Measurements from ENCODE around the gene CCT6B. TPM values are rescaled to one million over a fixed set of nuclear protein-coding genes. Genes with fewer than 3 reads are reported as not detected.

CCT6B gene
- total and polyA plus RNA-seq, 2 of the 13 experiments (the other 11 are each of a cell fraction or from before 2014, with no cell fraction given): 0.41 to 1.4 TPM

GRCh38 chr17:34958438-34958837 lies 2.8 kb downstream of the CCT6B start:
- DNase-seq (ENCODE audit: low spot score): no peak
- H3K27ac ChIP-seq (ENCODE audit: extremely low read length, insufficient read depth, low read length): no peak overlapping the region
- ChIA-PET POLR2A (no interaction called here), CTCF (ENCODE audit: low intra/inter-chr PET ratio, low total read pairs) (no interaction called here)
- FAIRE-seq: no peak
- no peak overlapping the region for H3K4me3 ChIP-seq (replicated peaks in 1 of 3; ENCODE audit: insufficient read depth in 1 of 3, low read depth in 2 of 3, low read length in 3 of 3)
- no peaks in the 10 kb centered on the region; a peak in 1 of 5 replicates for H3K27me3 ChIP-seq (ENCODE audit: control insufficient read depth in 1 of 2, insufficient read depth in 2 of 2, low read length in 2 of 2)
- no peaks in the 10 kb centered on the region for H4K20me1 ChIP-seq (ENCODE audit: insufficient read depth, low read length)
- no peak overlapping the region for H2AFZ ChIP-seq (ENCODE audit: low read length)
- H3K9ac ChIP-seq (ENCODE audit: insufficient read depth, low read depth, low read length): no peak overlapping the region
- no peak overlapping the region for H3K4me2 ChIP-seq (ENCODE audit: low read depth, low read length)
- 76% methylated on average over 1 of the region's 1 CpG for WGBS (ENCODE audit: low lambda C conversion rate)
- BruUV-seq (replicated peaks): no TSS peak
- peaks cover 18% of the 10 kb centered on the region for H3K4me1 ChIP-seq (ENCODE audit: insufficient read depth, low read length)
- no peaks in the 10 kb centered on the region for H3K36me3 ChIP-seq (replicated peaks in 1 of 2; ENCODE audit: control insufficient read depth in 1 of 2, insufficient read depth in 2 of 2, low read length in 2 of 2)
- H3K79me2 ChIP-seq (ENCODE audit: insufficient read depth, low read length): peaks cover 21% of the 10 kb centered on the region
- intact Hi-C loops (cut with micrococcal nuclease; ENCODE audit: unreplicated experiment): no loop called here
- in situ Hi-C loops (cut with HindIII; ENCODE audit: extremely low pct_ligation_motif_present, low pct_unique_long_range_greater_than_20kb): no loop called here
- ATAC-seq: no peak
- no peaks in the 10 kb centered on the region for H3K9me3 ChIP-seq (ENCODE audit: low read length)
- TF ChIP-seq THAP11 (CRISPR knock-in tag; IDR thresholded peaks at IDR 0.05): no peak
- TF ChIP-seq ZNF83 (CRISPR knock-in tag; IDR thresholded peaks at IDR 0.05; ENCODE audit: borderline replicate concordance): no peak
- TF ChIP-seq HMGA1 (CRISPR knock-in tag; conservative IDR thresholded peaks at IDR 0.05): no peak
- TF ChIP-seq HDAC6 (IDR thresholded peaks at IDR 0.05; ENCODE audit: low read depth, low read length): no peak
- TF ChIP-seq GABPB1 (CRISPR knock-in tag; IDR thresholded peaks at IDR 0.05): no peak
- TF ChIP-seq IRX3 (CRISPR knock-in tag; IDR thresholded peaks at IDR 0.05; ENCODE audit: borderline replicate concordance, low read depth): no peak
- TF ChIP-seq, protein P1, sequence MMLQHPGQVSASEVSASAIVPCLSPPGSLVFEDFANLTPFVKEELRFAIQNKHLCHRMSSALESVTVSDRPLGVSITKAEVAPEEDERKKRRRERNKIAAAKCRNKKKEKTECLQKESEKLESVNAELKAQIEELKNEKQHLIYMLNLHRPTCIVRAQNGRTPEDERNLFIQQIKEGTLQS (CRISPR knock-in tag; IDR thresholded peaks at IDR 0.05): no peak
- TF ChIP-seq RBM22 (optimal IDR thresholded peaks at IDR 0.05; ENCODE audit: low read length): no peak
- TF ChIP-seq, protein P2, sequence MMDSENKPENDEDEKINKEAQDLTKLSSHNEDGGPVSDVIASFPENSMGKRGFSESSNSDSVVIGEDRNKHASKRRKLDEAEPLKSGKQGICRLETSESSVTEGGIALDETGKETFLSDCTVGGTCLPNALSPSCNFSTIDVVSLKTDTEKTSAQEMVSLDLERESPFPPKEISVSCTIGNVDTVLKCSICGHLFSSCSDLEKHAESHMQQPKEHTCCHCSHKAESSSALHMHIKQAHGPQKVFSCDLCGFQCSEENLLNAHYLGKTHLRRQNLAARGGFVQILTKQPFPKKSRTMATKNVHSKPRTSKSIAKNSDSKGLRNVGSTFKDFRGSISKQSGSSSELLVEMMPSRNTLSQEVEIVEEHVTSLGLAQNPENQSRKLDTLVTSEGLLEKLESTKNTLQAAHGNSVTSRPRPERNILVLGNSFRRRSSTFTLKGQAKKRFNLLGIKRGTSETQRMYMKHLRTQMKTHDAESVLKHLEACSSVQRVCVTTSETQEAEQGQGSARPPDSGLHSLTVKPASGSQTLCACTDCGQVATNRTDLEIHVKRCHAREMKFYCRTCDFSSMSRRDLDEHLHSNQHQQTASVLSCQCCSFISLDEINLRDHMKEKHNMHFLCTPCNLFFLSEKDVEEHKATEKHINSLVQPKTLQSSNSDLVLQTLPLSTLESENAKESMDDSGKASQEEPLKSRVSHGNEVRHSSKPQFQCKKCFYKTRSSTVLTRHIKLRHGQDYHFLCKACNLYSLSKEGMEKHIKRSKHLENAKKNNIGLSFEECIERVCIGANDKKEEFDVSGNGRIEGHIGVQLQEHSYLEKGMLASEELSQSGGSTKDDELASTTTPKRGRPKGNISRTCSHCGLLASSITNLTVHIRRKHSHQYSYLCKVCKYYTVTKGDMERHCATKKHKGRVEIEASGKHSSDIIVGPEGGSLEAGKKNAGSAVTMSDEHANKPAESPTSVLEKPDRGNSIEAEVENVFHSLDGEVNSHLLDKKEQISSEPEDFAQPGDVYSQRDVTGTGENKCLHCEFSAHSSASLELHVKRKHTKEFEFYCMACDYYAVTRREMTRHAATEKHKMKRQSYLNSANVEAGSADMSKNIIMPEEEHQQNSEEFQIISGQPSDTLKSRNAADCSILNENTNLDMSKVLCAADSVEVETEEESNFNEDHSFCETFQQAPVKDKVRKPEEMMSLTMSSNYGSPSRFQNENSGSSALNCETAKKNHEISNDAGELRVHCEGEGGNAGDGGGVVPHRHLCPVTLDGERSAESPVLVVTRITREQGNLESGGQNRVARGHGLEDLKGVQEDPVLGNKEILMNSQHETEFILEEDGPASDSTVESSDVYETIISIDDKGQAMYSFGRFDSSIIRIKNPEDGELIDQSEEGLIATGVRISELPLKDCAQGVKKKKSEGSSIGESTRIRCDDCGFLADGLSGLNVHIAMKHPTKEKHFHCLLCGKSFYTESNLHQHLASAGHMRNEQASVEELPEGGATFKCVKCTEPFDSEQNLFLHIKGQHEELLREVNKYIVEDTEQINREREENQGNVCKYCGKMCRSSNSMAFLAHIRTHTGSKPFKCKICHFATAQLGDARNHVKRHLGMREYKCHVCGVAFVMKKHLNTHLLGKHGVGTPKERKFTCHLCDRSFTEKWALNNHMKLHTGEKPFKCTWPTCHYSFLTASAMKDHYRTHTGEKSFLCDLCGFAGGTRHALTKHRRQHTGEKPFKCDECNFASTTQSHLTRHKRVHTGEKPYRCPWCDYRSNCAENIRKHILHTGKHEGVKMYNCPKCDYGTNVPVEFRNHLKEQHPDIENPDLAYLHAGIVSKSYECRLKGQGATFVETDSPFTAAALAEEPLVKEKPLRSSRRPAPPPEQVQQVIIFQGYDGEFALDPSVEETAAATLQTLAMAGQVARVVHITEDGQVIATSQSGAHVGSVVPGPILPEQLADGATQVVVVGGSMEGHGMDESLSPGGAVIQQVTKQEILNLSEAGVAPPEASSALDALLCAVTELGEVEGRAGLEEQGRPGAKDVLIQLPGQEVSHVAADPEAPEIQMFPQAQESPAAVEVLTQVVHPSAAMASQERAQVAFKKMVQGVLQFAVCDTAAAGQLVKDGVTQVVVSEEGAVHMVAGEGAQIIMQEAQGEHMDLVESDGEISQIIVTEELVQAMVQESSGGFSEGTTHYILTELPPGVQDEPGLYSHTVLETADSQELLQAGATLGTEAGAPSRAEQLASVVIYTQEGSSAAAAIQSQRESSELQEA (CRISPR knock-in tag; IDR thresholded peaks at IDR 0.05; ENCODE audit: not compliant biosample characterization): no peak
- TF ChIP-seq CREB1 (IDR thresholded peaks at IDR 0.05): peak; percentile 82
- no peak for TF ChIP-seq CREB1 (CRISPR knock-in tag; IDR thresholded peaks at IDR 0.05)
- no peak for TF ChIP-seq GFI1 (CRISPR knock-in tag; IDR thresholded peaks at IDR 0.05; ENCODE audit: borderline replicate concordance)
- TF ChIP-seq ATF7 (IDR thresholded peaks at IDR 0.05): peak; percentile 53
- TF ChIP-seq ATF7 (CRISPR knock-in tag; IDR thresholded peaks at IDR 0.05): no peak
- TF ChIP-seq, protein P3, sequence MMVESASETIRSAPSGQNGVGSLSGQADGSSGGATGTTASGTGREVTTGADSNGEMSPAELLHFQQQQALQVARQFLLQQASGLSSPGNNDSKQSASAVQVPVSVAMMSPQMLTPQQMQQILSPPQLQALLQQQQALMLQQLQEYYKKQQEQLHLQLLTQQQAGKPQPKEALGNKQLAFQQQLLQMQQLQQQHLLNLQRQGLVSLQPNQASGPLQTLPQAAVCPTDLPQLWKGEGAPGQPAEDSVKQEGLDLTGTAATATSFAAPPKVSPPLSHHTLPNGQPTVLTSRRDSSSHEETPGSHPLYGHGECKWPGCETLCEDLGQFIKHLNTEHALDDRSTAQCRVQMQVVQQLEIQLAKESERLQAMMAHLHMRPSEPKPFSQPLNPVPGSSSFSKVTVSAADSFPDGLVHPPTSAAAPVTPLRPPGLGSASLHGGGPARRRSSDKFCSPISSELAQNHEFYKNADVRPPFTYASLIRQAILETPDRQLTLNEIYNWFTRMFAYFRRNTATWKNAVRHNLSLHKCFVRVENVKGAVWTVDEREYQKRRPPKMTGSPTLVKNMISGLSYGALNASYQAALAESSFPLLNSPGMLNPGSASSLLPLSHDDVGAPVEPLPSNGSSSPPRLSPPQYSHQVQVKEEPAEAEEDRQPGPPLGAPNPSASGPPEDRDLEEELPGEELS (CRISPR knock-in tag; IDR thresholded peaks at IDR 0.05): no peak
- no peak for TF ChIP-seq IKZF4 (CRISPR knock-in tag; IDR thresholded peaks at IDR 0.05; ENCODE audit: borderline replicate concordance, low read depth, not compliant biosample characterization)
